ENCODE results near the gene MYLK4. TPM values are rescaled to one million over a fixed set of nuclear protein-coding genes. Genes with fewer than 3 reads are reported as not detected.

The MYLK4 gene
- total RNA-seq, 4 donors from 2014 or later: 0.41 to 0.79 (median 0.67) TPM

DNA sequence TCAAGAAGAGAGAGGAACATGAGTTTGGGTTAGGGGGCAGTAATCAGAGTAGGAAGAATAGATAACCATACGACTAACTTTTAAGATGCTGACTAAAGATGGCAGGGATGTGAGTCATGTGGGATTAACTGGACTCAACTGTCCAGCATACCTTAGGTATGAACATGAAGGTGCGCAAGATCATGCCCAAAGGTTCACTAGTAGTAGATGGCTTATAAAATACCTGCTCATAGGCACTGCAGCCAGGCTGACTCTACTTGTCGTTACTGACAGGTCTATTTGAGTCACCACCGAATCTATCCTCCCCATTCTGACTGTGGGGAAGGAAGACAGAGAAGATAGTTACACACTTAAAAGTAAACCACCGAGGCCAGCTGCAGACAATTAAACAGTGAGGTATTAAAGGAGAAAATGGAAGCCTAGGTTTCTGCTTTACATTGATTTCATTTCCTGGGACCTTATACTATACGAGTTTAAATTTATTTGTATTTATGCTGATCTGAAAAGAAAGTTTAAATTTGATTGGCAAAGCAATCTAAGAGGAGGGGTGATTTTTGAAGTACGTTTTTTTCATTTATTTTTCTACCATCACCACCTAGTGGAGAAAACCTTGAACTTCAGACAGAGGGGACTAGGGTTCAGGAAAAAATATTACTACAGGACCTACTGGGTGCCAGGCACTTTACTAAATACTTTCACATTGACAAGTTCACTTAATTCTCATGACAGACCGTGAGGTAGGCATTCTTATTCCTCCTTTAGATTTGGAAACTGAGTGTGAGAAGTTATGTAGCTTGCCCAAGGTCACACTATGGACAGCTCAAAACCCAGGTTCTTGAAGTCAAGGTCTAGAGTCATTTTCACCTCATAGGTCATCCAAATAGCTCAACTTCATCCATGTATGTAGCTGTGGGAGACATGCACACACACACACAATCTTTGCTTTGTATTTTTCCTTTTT is 10.4 kb upstream of the MYLK4 start:
- in situ Hi-C loops (cut with MboI; ENCODE audit: low pct_ligation_motif_present in 1 of 4, low pct_unique_long_range_greater_than_20kb in 1 of 4, low sequenced_read_pairs in 3 of 4) (no loop called here), intact Hi-C loops (cut with DNase I; ENCODE audit: low total_unique reads) (no loop called here)
- Histone ChIP-seq H3K27ac (no peak overlapping the region), H3K4me1 (peaks cover 0 to 5% (median 0%) of the 10 kb centered on the region in 4 donors), H3K9me3 (no peaks in the 10 kb centered on the region), H3K27me3 (no peaks in the 10 kb centered on the region), H3K4me3 (no peak overlapping the region), H3K36me3 (no peaks in the 10 kb centered on the region)
- no peak for TF ChIP-seq EP300 (IDR thresholded peaks at IDR 0.05; ENCODE audit: low read depth)
- TF ChIP-seq CTCF (IDR thresholded peaks at IDR 0.05): peak; percentile 22 to 34 (median 28)
- 76 to 79% methylated on average over 8 of the region's 8 CpGs for WGBS, 2 donors (ENCODE audit: low coverage in 1 of 2)
- no peak for DNase-seq

DNA sequence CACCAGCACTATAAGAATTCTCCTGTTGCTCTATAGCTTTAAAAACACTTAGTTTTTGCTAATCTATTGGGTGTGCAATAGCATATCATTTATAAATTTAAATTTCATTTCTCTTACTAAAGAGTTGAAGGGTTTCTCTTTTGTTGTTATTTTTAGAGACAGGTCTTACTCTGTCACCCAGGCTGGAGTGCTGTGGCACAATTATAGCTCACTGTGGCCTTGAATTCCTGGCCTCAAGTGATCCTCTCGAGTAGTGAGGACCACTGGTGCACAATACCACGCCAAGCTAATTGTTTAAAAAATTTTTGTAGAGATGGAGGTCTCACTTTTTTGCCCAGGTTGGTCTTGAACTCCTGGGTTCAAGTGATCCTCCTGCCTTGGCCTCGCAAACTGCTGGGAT is 8.3 kb upstream of the MYLK4 start:
- no peaks in the 10 kb centered on the region for H3K9me3 ChIP-seq
- TF ChIP-seq EP300 (IDR thresholded peaks at IDR 0.05; ENCODE audit: low read depth) (no peak), POLR2AphosphoS5 (IDR thresholded peaks at IDR 0.05) (no peak), CTCF (IDR thresholded peaks at IDR 0.05) (no peak), POLR2A (IDR thresholded peaks at IDR 0.05) (no peak)
- H3K27me3 ChIP-seq: no peaks in the 10 kb centered on the region
- peaks cover 0 to under 1% (median 0%) of the 10 kb centered on the region in 4 donors for H3K4me1 ChIP-seq
- 83 to 89% methylated on average over 3 of the region's 3 CpGs for WGBS, 2 donors (ENCODE audit: low coverage in 1 of 2)
- in situ Hi-C loops (cut with MboI; ENCODE audit: low pct_ligation_motif_present in 1 of 4, low pct_unique_long_range_greater_than_20kb in 1 of 4, low sequenced_read_pairs in 3 of 4) (no loop called here), intact Hi-C loops (cut with DNase I; ENCODE audit: low total_unique reads) (no loop called here)
- H3K27ac ChIP-seq: no peak overlapping the region
- H3K36me3 ChIP-seq: no peaks in the 10 kb centered on the region
- no peak overlapping the region for H3K4me3 ChIP-seq
- DNase-seq: no peak

DNA sequence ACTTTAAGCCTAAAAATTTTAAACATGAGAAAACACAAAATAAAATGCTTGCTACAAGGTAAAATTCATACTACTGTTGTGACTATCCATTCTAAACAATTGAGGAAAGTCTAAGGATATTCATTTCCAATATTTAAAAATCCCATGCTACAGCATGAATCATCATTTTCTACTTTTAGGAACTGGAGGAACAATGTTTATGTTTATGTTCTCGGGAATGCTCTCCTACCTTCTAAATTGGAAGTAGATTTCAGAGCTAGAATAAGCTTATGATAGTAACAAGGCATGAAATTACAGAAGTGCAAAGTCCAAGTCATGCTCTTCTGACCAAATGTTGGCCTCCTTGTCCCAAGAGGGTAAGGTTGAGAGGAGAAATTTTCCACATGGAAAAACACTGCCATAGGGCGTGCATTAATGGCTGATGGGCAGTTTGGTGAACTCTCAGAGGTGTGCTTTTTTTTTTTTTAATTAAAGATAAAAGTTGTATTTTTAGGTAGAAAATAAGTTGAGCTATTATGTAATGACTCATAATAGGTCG is 6.0 kb upstream of the MYLK4 start:
- TF ChIP-seq POLR2A (IDR thresholded peaks at IDR 0.05) (no peak), POLR2AphosphoS5 (IDR thresholded peaks at IDR 0.05) (no peak), EP300 (IDR thresholded peaks at IDR 0.05; ENCODE audit: low read depth) (no peak), CTCF (IDR thresholded peaks at IDR 0.05) (no peak)
- in situ Hi-C loops (cut with MboI; ENCODE audit: low pct_ligation_motif_present in 1 of 4, low pct_unique_long_range_greater_than_20kb in 1 of 4, low sequenced_read_pairs in 3 of 4) (no loop called here), intact Hi-C loops (cut with DNase I; ENCODE audit: low total_unique reads) (no loop called here)
- H3K36me3 ChIP-seq: no peaks in the 10 kb centered on the region
- no peaks in the 10 kb centered on the region for H3K27me3 ChIP-seq
- no peaks in the 10 kb centered on the region for H3K4me1 ChIP-seq
- DNase-seq: no peak
- WGBS, 2 donors (ENCODE audit: low coverage in 1 of 2): 74% methylated on average over 3 of the region's 3 CpGs
- no peaks in the 10 kb centered on the region for H3K9me3 ChIP-seq
- no peak overlapping the region for H3K4me3 ChIP-seq
- no peak overlapping the region for H3K27ac ChIP-seq

DNA sequence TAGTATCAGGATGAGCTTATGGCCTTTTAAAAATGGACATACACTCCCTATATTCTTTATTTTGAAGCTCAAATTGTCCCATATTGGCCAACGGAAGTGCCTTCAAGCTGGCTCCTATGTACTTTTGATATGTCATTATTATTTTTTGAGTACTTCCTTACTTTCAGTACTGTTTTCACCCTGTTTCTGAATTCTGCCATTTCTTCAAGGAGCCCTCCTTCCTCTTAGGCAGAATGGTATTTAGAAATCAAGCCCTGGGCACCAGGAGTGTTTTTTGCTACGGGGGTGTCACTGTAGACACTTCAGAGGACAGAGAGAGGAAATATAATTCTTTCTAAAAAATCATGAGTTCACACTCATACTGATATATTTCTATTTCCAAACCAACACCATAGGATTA is 5.5 kb upstream of the MYLK4 start:
- Histone ChIP-seq H3K4me1 (no peaks in the 10 kb centered on the region), H3K36me3 (no peaks in the 10 kb centered on the region), H3K4me3 (no peak overlapping the region), H3K27me3 (no peaks in the 10 kb centered on the region), H3K27ac (no peak overlapping the region), H3K9me3 (no peaks in the 10 kb centered on the region)
- in situ Hi-C loops (cut with MboI; ENCODE audit: low pct_ligation_motif_present in 1 of 4, low pct_unique_long_range_greater_than_20kb in 1 of 4, low sequenced_read_pairs in 3 of 4) (no loop called here), intact Hi-C loops (cut with DNase I; ENCODE audit: low total_unique reads) (no loop called here)
- no peak for TF ChIP-seq EP300 (IDR thresholded peaks at IDR 0.05; ENCODE audit: low read depth)
- no peak for DNase-seq
- 61 to 80% methylated on average over 2 of the region's 2 CpGs for WGBS, 2 donors (ENCODE audit: low coverage in 1 of 2)

All from transverse colon (tissue), 4 donors.